GM18511 (cell line): ENCODE measurements around the gene CMTM6.
"Not testable (repeated sequence)": the region's sequence is repeated elsewhere in the genome, so short reads cannot be mapped to it uniquely, and the experiment has no call there.

ENCODE experiments used
- ATAC-seq: cut with Tn5 transposase; IDR thresholded peaks from one replicate; pipeline ENCODE4 v1.9.1; 2021; ENCODE audit warnings: mild to moderate bottlenecking, moderate library complexity; ENCODE audit not compliant: unreplicated experiment

The CMTM6 gene

GRCh38 chr3:32502118-32502945 lies at the start of gene CMTM6:
CMTM6 (minus strand) TSS chr3:32502852; CDS start chr3:32502745, 107 bp downstream.
- peak; percentile 86 for ATAC-seq

DNA sequence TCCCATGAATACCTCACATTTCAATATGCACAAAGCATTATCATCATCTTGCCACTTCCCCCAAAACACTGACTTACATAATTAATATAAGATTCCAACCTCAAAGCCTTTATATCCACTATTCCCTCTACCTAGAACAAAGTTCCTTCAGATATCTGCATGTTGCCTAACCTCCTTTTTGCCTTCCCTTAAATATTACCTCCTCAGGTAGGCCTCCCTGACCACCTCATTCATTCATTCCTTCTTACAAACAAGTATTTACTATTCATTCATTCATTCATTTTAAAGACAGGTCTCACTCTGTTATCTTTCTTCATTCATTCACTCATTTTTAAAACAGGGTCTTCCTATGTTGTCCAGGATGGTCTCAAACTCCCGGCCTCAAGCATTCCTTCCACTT lies 49.4 kb upstream of the CMTM6 start:
- ATAC-seq = no peak

GRCh38 chr3:32551496-32551895 lies 48.8 kb upstream of the CMTM6 start:
- ATAC-seq = no peak

DNA sequence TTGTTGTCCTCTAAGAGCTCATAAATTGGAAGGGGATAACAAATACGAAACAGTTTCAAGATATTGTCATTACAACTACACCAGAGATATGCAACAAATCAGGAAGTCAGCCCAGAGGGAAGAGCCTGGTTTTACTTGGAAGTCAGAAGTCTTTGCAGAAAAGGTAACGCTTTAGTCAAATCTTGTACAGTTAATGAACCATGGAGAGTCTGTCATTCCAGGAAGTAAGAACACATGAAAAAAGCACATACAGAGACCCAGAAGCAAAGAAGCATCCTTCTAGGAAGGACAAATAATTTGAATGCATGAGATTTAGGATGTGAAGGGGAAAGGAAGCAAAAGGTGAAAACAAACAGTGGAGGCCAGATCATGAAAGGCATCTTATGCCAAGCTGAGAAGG lies 48.4 kb upstream of the CMTM6 start:
- ATAC-seq = no peak

GRCh38 chr3:32545305-32545704 lies 42.7 kb upstream of the CMTM6 start:
- ATAC-seq = no peak

GRCh38 chr3:32544894-32545293 lies 42.2 kb upstream of the CMTM6 start:
- ATAC-seq = no peak

DNA sequence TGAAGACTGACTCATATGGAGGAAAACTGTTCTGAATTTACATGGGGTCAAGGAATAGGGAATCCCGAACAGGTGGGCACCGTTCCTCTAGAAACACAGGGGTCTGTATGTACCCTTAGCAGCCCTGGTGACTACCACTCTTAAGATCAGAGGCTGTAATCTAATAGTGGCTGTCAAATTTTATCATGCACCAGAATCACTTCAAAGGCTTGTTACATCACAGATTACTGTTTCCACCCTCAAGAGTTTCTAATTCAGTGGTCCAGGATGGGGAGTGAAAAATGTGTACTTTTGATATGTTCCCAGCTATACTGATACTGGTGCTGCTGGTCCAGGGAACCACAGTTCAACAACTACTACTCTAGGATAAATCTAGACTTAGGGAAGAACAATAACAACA lies 40.2 kb upstream of the CMTM6 start:
- ATAC-seq = no peak

GRCh38 chr3:32540899-32541298 lies 38.2 kb upstream of the CMTM6 start:
- no peak for ATAC-seq

- no peak for ATAC-seq
Measured at GRCh38 chr3:32532434-32532833, 29.8 kb upstream of the CMTM6 start.

- no peak for ATAC-seq
Measured at GRCh38 chr3:32531010-32531647, 28.5 kb upstream of the CMTM6 start.

DNA sequence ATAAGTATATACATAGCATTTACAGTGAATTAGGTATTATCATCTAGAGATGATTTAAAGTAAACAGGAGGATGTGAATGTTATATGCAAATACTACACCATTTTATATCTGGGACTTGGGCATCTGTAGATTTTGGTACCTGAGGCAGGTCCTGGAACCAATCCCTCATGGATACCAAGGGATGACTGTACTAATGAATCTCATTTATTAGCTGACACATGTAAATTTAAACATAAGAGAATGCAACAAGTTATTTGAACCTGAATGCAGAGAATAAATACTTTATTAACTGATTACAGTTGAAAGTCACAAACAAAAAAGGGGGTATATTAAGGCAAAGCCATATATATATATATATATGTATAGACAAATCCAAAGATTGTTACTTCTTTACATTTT lies 23.1 kb upstream of the CMTM6 start:
- ATAC-seq = no peak

DNA sequence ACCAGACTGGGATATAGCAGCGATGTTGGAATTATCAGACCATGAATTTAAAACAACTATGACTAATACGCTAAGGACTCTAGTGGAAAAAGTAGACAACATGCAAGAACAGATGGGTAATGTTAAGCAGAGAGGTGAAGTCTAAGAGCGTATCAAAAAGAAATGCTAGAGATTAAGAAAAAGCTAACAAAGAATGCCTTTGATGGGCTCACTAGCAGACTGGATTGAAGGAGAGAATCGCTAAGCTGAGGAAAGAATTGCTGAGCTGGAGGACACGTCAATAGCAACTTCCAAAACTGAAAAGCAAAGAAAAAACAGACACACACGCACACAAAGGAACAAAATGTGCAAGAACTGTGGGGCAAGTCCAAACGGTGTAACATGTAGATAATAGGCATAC lies 20.0 kb upstream of the CMTM6 start:
- no peak for ATAC-seq

GRCh38 chr3:32518921-32519320 lies 16.3 kb upstream of the CMTM6 start:
- ATAC-seq = not testable (repeated sequence)

- peak; percentile 22 for ATAC-seq
Measured at GRCh38 chr3:32516751-32517150, 14.1 kb upstream of the CMTM6 start.

GRCh38 chr3:32511005-32511404 lies 8.4 kb upstream of the CMTM6 start:
- no peak for ATAC-seq

DNA sequence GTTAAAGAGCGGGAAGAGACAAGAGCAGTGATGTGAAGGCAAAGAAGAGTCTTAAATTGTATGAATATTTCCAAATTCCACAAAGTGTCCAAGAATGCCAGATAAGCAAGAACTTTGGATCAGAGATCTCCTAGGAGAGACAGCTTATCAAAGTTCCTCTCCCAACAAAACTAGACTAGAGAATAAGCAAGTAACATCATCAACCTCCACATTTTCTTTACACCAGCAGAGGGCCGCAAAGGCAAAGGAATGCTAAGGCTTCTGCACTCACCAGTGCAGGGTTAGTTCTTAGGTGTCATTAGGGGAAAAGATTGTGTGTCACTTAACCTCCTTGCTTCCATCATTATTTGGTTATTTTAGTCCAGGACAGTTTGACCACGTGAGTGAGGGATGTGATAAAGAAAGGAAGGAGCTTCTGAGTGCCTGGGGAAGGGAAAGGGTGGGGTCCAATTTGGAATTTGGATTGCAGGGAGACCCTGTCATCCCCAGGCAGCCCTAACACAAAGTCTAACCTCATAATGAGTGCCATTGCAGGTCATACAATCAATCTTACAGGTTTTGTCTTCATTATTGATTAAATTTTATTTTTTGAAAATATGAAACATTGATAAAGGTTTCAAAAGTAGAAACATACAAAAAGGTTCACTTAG lies 7.5 kb upstream of the CMTM6 start:
- ATAC-seq = peak; percentile 92

DNA sequence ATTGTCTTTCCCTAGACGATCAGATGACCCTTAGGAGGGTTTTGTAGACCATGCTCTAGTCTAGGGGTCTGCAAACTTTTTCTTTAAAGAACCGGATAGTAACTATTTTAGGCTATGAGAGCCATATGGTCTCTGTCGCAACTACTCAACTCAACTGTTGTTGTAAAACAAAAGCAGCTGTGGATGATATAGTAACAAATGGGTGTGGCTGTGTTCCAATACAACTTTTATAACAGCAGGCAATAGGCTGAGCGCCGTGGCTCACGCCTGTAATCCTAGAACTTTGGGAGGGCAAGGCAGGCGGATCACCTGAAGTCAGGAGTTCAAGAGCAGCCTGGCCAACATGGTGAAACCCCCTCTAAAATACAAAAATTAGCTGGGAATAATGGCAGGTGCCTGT lies 6.1 kb upstream of the CMTM6 start:
- ATAC-seq = no peak

- no peak for ATAC-seq
Measured at GRCh38 chr3:32506466-32506865, 3.8 kb upstream of the CMTM6 start.

DNA sequence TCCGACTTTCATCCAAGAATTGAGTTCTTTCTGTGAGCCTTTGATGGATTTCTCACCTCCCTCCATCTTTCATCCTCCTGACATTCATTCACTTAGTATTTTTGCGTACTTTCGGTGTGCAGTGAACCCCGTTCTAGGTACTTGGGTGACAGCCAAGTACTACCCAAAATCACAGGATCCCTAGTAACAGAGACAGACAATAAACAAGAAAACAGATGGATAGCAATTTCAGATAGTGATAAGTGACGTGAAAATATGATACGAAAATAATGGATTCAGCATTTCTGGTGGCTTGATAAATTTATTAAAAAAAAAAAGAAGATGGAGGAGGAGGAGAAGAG lies 264 bp upstream of the CMTM6 start:
- peak; percentile 7 for ATAC-seq

DNA sequence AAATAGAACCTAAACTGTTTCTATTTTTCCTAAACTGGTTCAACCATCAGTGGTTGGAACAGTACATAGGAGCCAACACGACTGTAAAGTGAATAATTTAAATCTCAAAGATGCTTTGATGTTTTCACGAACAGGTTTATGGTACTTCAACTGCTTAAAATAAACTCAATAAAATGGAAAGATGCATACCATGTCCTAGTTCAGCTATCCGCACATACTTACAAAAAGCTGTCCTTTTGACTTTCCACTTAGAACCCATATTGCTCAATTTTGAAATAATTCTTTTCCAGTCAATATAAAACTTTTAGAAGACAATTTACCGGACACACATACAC lies 902 bp downstream of the CMTM6 start:
- peak; percentile 3 for ATAC-seq

DNA sequence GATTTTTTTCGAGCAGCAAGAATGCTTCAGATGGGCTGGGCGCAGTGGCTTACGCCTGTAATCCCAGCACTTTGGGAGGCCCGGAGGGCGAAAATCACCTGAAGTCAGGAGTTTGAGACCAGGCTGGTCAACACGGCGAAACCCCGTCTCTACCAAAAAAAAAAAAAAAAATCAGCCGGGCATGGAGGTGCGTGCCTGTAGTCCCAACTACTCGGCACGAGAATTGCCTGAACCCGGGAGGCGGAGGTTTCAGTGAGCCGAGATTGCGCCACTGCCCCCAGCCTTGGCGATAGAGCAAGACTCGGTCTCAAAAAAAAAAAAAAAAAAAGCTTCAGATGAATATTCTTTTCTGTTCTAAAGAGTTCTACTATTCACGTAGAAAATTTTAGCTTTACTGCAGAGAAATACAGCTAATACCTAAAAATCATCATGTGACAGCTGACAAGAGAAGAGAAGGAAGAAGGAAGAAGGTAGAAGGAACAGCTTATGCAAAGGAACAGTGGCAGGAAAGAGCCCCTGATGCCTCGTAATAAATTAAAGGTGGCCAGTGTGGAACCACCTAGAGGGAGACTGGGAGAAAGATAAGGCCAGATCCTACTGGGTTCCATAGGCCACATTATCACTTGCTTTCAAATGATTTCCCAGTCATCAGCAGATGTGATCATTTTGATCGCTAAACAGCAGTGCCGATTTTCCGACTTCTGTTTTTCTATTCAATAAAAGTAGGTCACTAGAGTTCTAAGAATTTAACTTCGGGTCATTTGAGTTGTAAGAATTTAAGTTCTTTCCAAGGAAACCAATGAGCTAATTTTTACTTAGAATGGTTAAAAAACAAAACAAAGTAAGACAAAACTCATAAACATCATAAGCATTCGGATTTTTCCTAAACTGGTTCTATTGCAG lies 1.5 kb downstream of the CMTM6 start:
- no peak for ATAC-seq
